DND-41 (cell line): ENCODE results near the gene ABT1.

Experiments used
- ATAC-seq: fragments of 200-7000 bp; cut with Tn5 transposase; 3 replicates; pipeline ENCODE4 v1.9.1; 2021; ENCODE audit warnings: low read depth; ENCODE audit not compliant: insufficient read depth
- DNase-seq: peaks from one replicate; pipeline ENCODE4 v3.0.0-alpha.2; 2020
- H2AFZ ChIP-seq: 2 replicates; pipeline ENCODE4 v1.6.0; 2012; ENCODE audit warnings: low read depth, low read length
- H3K27ac ChIP-seq: 2 replicates; pipeline ENCODE4 v1.5.1; 2012; ENCODE audit warnings: low read length, inconsistent platforms
- H3K27me3 ChIP-seq: fragments of 200-600 bp; sonication (generic); 2 replicates; pipeline ENCODE4 v1.6.0; 2012; ENCODE audit warnings: low read length, mild to moderate bottlenecking, inconsistent platforms; ENCODE audit not compliant: insufficient read depth, poor library complexity
- H3K36me3 ChIP-seq: 2 replicates; pipeline ENCODE4 v1.5.1; 2012; ENCODE audit warnings: low read length, inconsistent platforms; ENCODE audit not compliant: insufficient read depth
- H3K4me1 ChIP-seq: 2 replicates; pipeline ENCODE4 v1.5.1; 2012; ENCODE audit warnings: mild to moderate bottlenecking, low read length; ENCODE audit not compliant: insufficient read depth
- H3K4me2 ChIP-seq: 2 replicates; pipeline ENCODE4 v1.6.0; 2012; ENCODE audit warnings: mild to moderate bottlenecking, moderate library complexity, low read length, inconsistent platforms; ENCODE audit not compliant: insufficient read depth
- H3K4me3 ChIP-seq, 2 experiments: fragments of 200-600 bp in 1 of 2; shearing (Covaris generic) in 1 of 2; 2 replicates each; pipeline ENCODE4 v1.5.1; 2012 to 2016; ENCODE audit warnings: inconsistent platforms in 2 of 2, low read length in 2 of 2, mild to moderate bottlenecking in 2 of 2, low read depth in 1 of 2, moderate library complexity in 1 of 2
- H3K79me2 ChIP-seq: 2 replicates; pipeline ENCODE4 v1.6.0; 2012; ENCODE audit warnings: low read length, inconsistent platforms; ENCODE audit not compliant: insufficient read depth
- H3K9ac ChIP-seq: 2 replicates; pipeline ENCODE4 v1.6.0; 2012; ENCODE audit warnings: low read depth, mild to moderate bottlenecking, inconsistent platforms, low read length, moderate library complexity
- H3K9me3 ChIP-seq: 2 replicates; pipeline ENCODE4 v1.5.1; 2012; ENCODE audit warnings: low read length, moderate library complexity, mild to moderate bottlenecking, inconsistent platforms; ENCODE audit not compliant: insufficient read depth, severe bottlenecking
- H4K20me1 ChIP-seq: 2 replicates; pipeline ENCODE4 v1.6.0; 2012; ENCODE audit warnings: low read length; ENCODE audit not compliant: insufficient read depth
- EZH2 ChIP-seq: IDR thresholded peaks from 3 replicates; pipeline ENCODE4 v1.6.1; 2012; ENCODE audit warnings: borderline replicate concordance, low read depth, mild to moderate bottlenecking, moderate library complexity, low read length, inconsistent platforms; ENCODE audit not compliant: severe bottlenecking
- TF ChIP-seq, protein P1 (sequence below): IDR thresholded peaks from 2 replicates; pipeline ENCODE4 v1.5.1; 2012; ENCODE audit warnings: borderline replicate concordance, low read length, moderate library complexity, mild to moderate bottlenecking; ENCODE audit not compliant: poor library complexity, severe bottlenecking; ENCODE audit errors: extremely low read depth

The ABT1 gene

DNA sequence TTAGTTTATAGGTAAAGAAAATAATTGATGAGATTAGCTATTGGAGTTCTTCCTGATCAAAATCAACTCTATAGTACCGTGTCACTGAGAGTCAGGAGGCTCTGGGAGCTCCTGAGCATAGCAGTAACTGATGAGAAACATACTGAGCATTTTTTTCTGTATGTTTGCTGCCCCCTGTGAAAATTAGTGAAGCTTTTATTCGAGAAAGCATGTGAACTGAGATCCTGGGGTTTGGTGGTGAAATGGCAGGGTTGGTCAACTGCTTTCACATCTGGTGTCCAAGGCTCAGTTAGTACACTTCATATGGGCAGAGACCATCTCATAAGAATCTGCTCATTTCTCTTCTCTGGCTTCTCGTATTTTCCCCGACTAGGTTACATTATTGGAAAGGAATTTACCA, 4.1 kb upstream of the ABT1 start:
- Histone ChIP-seq H2AFZ (no peak overlapping the region), H3K27me3 (no peaks in the 10 kb centered on the region), H3K27ac (no peak overlapping the region), H3K79me2 (peaks cover 9% of the 10 kb centered on the region), H3K9ac (no peak overlapping the region), H3K4me2 (no peak overlapping the region), H4K20me1 (peaks cover 2% of the 10 kb centered on the region), H3K4me1 (peaks cover 12% of the 10 kb centered on the region), H3K4me3 (no peak overlapping the region), H3K36me3 (peaks cover 2% of the 10 kb centered on the region; the same call in 1 of the 2 replicates), H3K9me3 (no peaks in the 10 kb centered on the region)
- DNase-seq (no peak), ATAC-seq (no peak)
- TF ChIP-seq EZH2: no peak
- TF ChIP-seq, protein P1, sequence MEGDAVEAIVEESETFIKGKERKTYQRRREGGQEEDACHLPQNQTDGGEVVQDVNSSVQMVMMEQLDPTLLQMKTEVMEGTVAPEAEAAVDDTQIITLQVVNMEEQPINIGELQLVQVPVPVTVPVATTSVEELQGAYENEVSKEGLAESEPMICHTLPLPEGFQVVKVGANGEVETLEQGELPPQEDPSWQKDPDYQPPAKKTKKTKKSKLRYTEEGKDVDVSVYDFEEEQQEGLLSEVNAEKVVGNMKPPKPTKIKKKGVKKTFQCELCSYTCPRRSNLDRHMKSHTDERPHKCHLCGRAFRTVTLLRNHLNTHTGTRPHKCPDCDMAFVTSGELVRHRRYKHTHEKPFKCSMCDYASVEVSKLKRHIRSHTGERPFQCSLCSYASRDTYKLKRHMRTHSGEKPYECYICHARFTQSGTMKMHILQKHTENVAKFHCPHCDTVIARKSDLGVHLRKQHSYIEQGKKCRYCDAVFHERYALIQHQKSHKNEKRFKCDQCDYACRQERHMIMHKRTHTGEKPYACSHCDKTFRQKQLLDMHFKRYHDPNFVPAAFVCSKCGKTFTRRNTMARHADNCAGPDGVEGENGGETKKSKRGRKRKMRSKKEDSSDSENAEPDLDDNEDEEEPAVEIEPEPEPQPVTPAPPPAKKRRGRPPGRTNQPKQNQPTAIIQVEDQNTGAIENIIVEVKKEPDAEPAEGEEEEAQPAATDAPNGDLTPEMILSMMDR: no peak

DNA sequence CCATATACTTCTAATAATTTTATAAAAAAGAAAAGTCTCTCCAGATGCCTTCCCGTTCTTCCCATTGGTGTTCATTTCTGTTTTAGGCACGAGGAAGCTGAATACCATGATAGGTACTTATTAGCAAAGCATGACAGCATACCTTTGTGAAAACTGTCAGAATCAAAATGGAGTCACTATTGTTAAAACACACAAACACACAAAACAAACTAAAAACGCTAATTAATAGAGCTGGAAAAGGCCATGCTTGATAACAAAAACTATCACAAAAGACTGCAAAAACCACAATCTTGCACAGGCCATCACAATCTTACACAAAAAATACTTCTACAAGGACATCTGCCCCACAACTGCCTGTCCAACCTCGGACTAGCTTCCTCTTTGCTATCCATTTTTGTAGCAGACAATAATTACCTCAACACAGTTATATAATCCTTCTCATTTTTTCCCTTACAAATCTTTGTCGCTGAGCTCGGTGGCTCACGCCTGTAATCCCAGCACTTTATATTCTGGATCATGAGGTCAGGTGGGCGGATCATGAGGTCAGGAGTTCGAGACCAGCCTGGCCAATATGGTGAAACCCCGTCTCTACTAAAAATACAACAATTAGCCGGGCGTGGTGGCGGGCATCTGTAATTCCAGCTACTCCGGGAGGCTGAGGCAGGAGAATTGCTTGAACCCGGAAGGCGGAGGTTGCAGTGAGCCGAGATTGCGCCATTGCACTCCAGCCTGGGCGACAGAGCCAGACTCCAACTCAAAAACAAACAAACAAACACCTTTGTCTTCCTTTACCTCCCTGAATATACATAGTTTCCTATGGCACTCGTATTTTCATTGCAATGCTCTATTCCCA, 3.2 kb upstream of the ABT1 start:
- Histone ChIP-seq H3K9me3 (no peaks in the 10 kb centered on the region), H3K27ac (no peak overlapping the region), H3K27me3 (no peaks in the 10 kb centered on the region), H3K79me2 (peaks cover 18% of the 10 kb centered on the region), H3K4me2 (no peak overlapping the region), H3K9ac (no peak overlapping the region), H3K4me3 (no peak overlapping the region), H2AFZ (no peak overlapping the region), H3K36me3 (peaks cover 10% of the 10 kb centered on the region), H3K4me1 (peaks cover 21% of the 10 kb centered on the region), H4K20me1 (peaks cover 9% of the 10 kb centered on the region)
- DNase-seq (no peak), ATAC-seq (no peak)
- TF ChIP-seq EZH2: no peak
- TF ChIP-seq, protein P1: no peak

DNA sequence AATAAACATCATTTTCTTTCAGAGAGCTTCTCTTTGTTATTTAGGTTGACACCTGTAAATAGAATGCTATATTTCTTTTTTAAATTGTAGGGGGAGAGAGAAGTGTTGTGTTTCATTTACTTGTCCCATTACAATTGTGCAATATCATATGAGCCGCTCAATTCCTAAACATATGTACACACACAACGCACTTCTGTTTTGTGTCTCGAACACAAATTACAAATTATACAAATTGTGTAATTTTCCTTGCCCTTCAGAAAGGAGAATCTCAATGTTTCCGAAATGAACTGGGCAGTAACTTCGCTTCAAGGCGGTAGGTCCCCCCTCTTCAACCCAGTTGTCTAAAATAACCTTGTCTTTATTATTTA, 2.6 kb upstream of the ABT1 start:
- H3K4me1 ChIP-seq: peaks cover 24% of the 10 kb centered on the region
- H3K4me2 ChIP-seq: no peak overlapping the region
- H3K4me3 ChIP-seq: no peak overlapping the region
- TF ChIP-seq, protein P1: no peak
- no peak for TF ChIP-seq EZH2
- peaks cover 21% of the 10 kb centered on the region for H3K79me2 ChIP-seq
- peaks cover 16% of the 10 kb centered on the region for H3K36me3 ChIP-seq
- H4K20me1 ChIP-seq: peaks cover 9% of the 10 kb centered on the region
- H3K27me3 ChIP-seq: no peaks in the 10 kb centered on the region
- ATAC-seq: no peak
- H3K9me3 ChIP-seq: no peaks in the 10 kb centered on the region
- no peak overlapping the region for H3K9ac ChIP-seq
- DNase-seq: no peak
- H3K27ac ChIP-seq: no peak overlapping the region
- no peak overlapping the region for H2AFZ ChIP-seq
